ENCODE data around the gene MRFAP1L1.
"Not testable (repeated sequence)": the region's sequence is repeated elsewhere in the genome, so short reads cannot be mapped to it uniquely, and the experiment has no call there.

The MRFAP1L1 gene

GRCh38 chr4:6727081-6727942, 17.6 kb upstream of the MRFAP1L1 start:
- no peak overlapping the region for H3K23ac ChIP-seq (ENCODE audit: low read depth, low read length, poor library complexity)
- H2BK5ac ChIP-seq (ENCODE audit: low read length) = no peak overlapping the region
- H3K79me1 ChIP-seq (ENCODE audit: low read depth, low read length) = peaks cover 3% of the 10 kb centered on the region
- H2BK120ac ChIP-seq (ENCODE audit: low read depth, low read length) = no peak overlapping the region
- peaks cover 15 to 32% of the 10 kb centered on the region in 2 donors for H3K4me1 ChIP-seq (ENCODE audit: control insufficient read depth in 2 of 2, insufficient read depth in 1 of 2, low read depth in 1 of 2, low read length in 2 of 2)
- no peak overlapping the region for H4K8ac ChIP-seq (ENCODE audit: low read depth, low read length)
- no peak overlapping the region for H3K14ac ChIP-seq (ENCODE audit: low read length)
- no CpG with 5 or more reads among the region's 31 CpGs for WGBS, 2 donors (ENCODE audit: extremely low coverage in 2 of 2, insufficient read length in 2 of 2, insufficient replicate concordance in 1 of 2)
- H3K4me3 ChIP-seq (ENCODE audit: low read length in 2 of 2) = peak overlapping the region in 1 of 2 donors; percentile 41
- peaks cover 0 to 3% of the 10 kb centered on the region in 2 donors for H3K9me3 ChIP-seq (replicated peaks in 1 of 2; ENCODE audit: control insufficient read depth in 2 of 2, insufficient read depth in 1 of 2, low read depth in 1 of 2, low read length in 2 of 2)
- no peak overlapping the region for H3K9ac ChIP-seq (ENCODE audit: low read depth, low read length, poor library complexity)
- peak overlapping the region; percentile 38 for H2AK5ac ChIP-seq (ENCODE audit: low read depth, low read length)
- peak overlapping the region; percentile 84 for H3K18ac ChIP-seq (ENCODE audit: low read length)
- peaks cover 0 to 3% (median 0%) of the 10 kb centered on the region in 3 experiments for H3K27me3 ChIP-seq (ENCODE audit: control insufficient read depth in 3 of 3, insufficient read depth in 3 of 3, low read depth in 1 of 3, low read length in 3 of 3)
- peak overlapping the region; percentile 27 for H2BK15ac ChIP-seq (ENCODE audit: low read length)
- no peak overlapping the region for H2BK12ac ChIP-seq (ENCODE audit: low read length)
- no peak overlapping the region for H4K91ac ChIP-seq (ENCODE audit: low read depth, low read length, poor library complexity)
- no peak overlapping the region for H3K4ac ChIP-seq (ENCODE audit: low read length)
- H3K4me2 ChIP-seq (ENCODE audit: insufficient read depth, low read length, poor library complexity, severe bottlenecking) = peak overlapping the region; percentile 36
- H2AFZ ChIP-seq (ENCODE audit: low read length) = peak overlapping the region; percentile 98
- no peaks in the 10 kb centered on the region for H3K36me3 ChIP-seq (replicated peaks in 1 of 2; ENCODE audit: control insufficient read depth in 2 of 2, insufficient read depth in 2 of 2, low read length in 2 of 2)
- H3K27ac ChIP-seq (replicated peaks; ENCODE audit: low read length) = peak overlapping the region; percentile 21
- peak; percentile 67 for DNase-seq (ENCODE audit: low spot score)

GRCh38 chr4:6725427-6725961, 15.8 kb upstream of the MRFAP1L1 start:
- Histone ChIP-seq H3K4me3 (ENCODE audit: low read length in 2 of 2) (peak overlapping the region in 1 of 2 donors; percentile 66), H4K91ac (ENCODE audit: low read depth, low read length, poor library complexity) (peak overlapping the region; percentile 19), H3K4ac (ENCODE audit: low read length) (peak overlapping the region; percentile 58), H3K23ac (ENCODE audit: low read depth, low read length, poor library complexity) (peak overlapping the region; percentile 50), H3K9ac (ENCODE audit: low read depth, low read length, poor library complexity) (peak overlapping the region; percentile 17), H2BK12ac (ENCODE audit: low read length) (peak overlapping the region; percentile 60), H3K18ac (ENCODE audit: low read length) (peak overlapping the region; percentile 45), H2AFZ (ENCODE audit: low read length) (peak overlapping the region; percentile 71), H3K4me1 (ENCODE audit: control insufficient read depth in 2 of 2, insufficient read depth in 1 of 2, low read depth in 1 of 2, low read length in 2 of 2) (peaks cover 15 to 36% of the 10 kb centered on the region in 2 donors), H3K14ac (ENCODE audit: low read length) (peak overlapping the region; percentile 64)
- H3K27ac ChIP-seq (replicated peaks; ENCODE audit: low read length); H2AK5ac ChIP-seq (ENCODE audit: low read depth, low read length); H3K4me2 ChIP-seq (ENCODE audit: insufficient read depth, low read length, poor library complexity, severe bottlenecking); DNase-seq (ENCODE audit: low spot score); H3K27me3 ChIP-seq (ENCODE audit: control insufficient read depth in 3 of 3, insufficient read depth in 3 of 3, low read depth in 1 of 3, low read length in 3 of 3); H3K79me1 ChIP-seq (ENCODE audit: low read depth, low read length); H2BK5ac ChIP-seq (ENCODE audit: low read length); H3K9me3 ChIP-seq (replicated peaks in 1 of 2; ENCODE audit: control insufficient read depth in 2 of 2, insufficient read depth in 1 of 2, low read depth in 1 of 2, low read length in 2 of 2); H2BK120ac ChIP-seq (ENCODE audit: low read depth, low read length); H3K36me3 ChIP-seq (replicated peaks in 1 of 2; ENCODE audit: control insufficient read depth in 2 of 2, insufficient read depth in 2 of 2, low read length in 2 of 2); H2BK15ac ChIP-seq (ENCODE audit: low read length); H4K8ac ChIP-seq (ENCODE audit: low read depth, low read length): not testable (repeated sequence)
- 100% methylated on average over 11 of the region's 16 CpGs; no CpG with 5 or more reads in 1 of the 2 donors for WGBS, 2 donors (ENCODE audit: extremely low coverage in 2 of 2, insufficient read length in 2 of 2, insufficient replicate concordance in 1 of 2)

- Histone ChIP-seq H3K36me3 (replicated peaks in 1 of 2; ENCODE audit: control insufficient read depth in 2 of 2, insufficient read depth in 2 of 2, low read length in 2 of 2) (no peaks in the 10 kb centered on the region), H3K9ac (ENCODE audit: low read depth, low read length, poor library complexity) (no peak overlapping the region), H4K91ac (ENCODE audit: low read depth, low read length, poor library complexity) (no peak overlapping the region), H3K4me3 (ENCODE audit: low read length in 2 of 2) (no peak overlapping the region), H2BK5ac (ENCODE audit: low read length) (peak overlapping the region; percentile 29), H3K79me1 (ENCODE audit: low read depth, low read length) (peaks cover 3% of the 10 kb centered on the region), H3K4me1 (ENCODE audit: control insufficient read depth in 2 of 2, insufficient read depth in 1 of 2, low read depth in 1 of 2, low read length in 2 of 2) (peaks cover 15 to 38% of the 10 kb centered on the region in 2 donors), H3K4me2 (ENCODE audit: insufficient read depth, low read length, poor library complexity, severe bottlenecking) (no peak overlapping the region), H2BK15ac (ENCODE audit: low read length) (peak overlapping the region; percentile 83), H3K23ac (ENCODE audit: low read depth, low read length, poor library complexity) (no peak overlapping the region), H2BK120ac (ENCODE audit: low read depth, low read length) (no peak overlapping the region), H3K27ac (replicated peaks; ENCODE audit: low read length) (no peak overlapping the region), H3K27me3 (ENCODE audit: control insufficient read depth in 3 of 3, insufficient read depth in 3 of 3, low read depth in 1 of 3, low read length in 3 of 3) (peaks cover 0 to 3% (median 0%) of the 10 kb centered on the region in 3 experiments), H2BK12ac (ENCODE audit: low read length) (no peak overlapping the region), H3K4ac (ENCODE audit: low read length) (no peak overlapping the region), H2AK5ac (ENCODE audit: low read depth, low read length) (peak overlapping the region; percentile 24), H3K14ac (ENCODE audit: low read length) (no peak overlapping the region), H3K9me3 (replicated peaks in 1 of 2; ENCODE audit: control insufficient read depth in 2 of 2, insufficient read depth in 1 of 2, low read depth in 1 of 2, low read length in 2 of 2) (peaks cover 0 to 3% of the 10 kb centered on the region in 2 donors), H4K8ac (ENCODE audit: low read depth, low read length) (no peak overlapping the region), H3K18ac (ENCODE audit: low read length) (peak overlapping the region; percentile 78), H2AFZ (ENCODE audit: low read length) (peak overlapping the region; percentile 71)
- no CpG with 5 or more reads among the region's 21 CpGs for WGBS, 2 donors (ENCODE audit: extremely low coverage in 2 of 2, insufficient read length in 2 of 2, insufficient replicate concordance in 1 of 2)
- no peak for DNase-seq (ENCODE audit: low spot score)
Observed at GRCh38 chr4:6724421-6725111, 14.9 kb upstream of the MRFAP1L1 start.
